ENCODE data around the gene SYNDIG1.

GRCh38 chr20:24432046-24432442 lies 37.4 kb upstream of the SYNDIG1 start:
- TF ChIP-seq POLR2AphosphoS5 (IDR thresholded peaks at IDR 0.05; ENCODE audit: low read depth) (no peak), CTCF (IDR thresholded peaks at IDR 0.05; ENCODE audit: insufficient read depth, low read length) (no peak), GABPA (IDR thresholded peaks at IDR 0.05; ENCODE audit: low read depth) (no peak)
